ENCODE measurements around the gene SERGEF.

Gene SERGEF

GRCh38 chr11:17811352-17811751, 201.5 kb downstream of the SERGEF start:
- DNase-seq: no peak

- DNase-seq: no peak
Measured at GRCh38 chr11:17810746-17811145, 202.1 kb downstream of the SERGEF start.

GRCh38 chr11:17810041-17810440, 202.8 kb downstream of the SERGEF start:
- no peak for DNase-seq

GRCh38 chr11:17807034-17807433, 205.8 kb downstream of the SERGEF start:
- DNase-seq: no peak

GRCh38 chr11:17805873-17806272, 207.0 kb downstream of the SERGEF start:
- DNase-seq: no peak

GRCh38 chr11:17805043-17805442, 207.8 kb downstream of the SERGEF start:
- DNase-seq: no peak

GRCh38 chr11:17803754-17804334, 209.0 kb downstream of the SERGEF start:
- DNase-seq: no peak

GRCh38 chr11:17802491-17802890, 210.4 kb downstream of the SERGEF start:
- no peak for DNase-seq

- DNase-seq: no peak
Measured at GRCh38 chr11:17801166-17801565, 211.7 kb downstream of the SERGEF start.

- DNase-seq: no peak
Measured at GRCh38 chr11:17799147-17799546, 213.7 kb downstream of the SERGEF start.

- DNase-seq: no peak
Measured at GRCh38 chr11:17798716-17799115, 214.1 kb downstream of the SERGEF start.

- DNase-seq: no peak
Measured at GRCh38 chr11:17798253-17798652, 214.6 kb downstream of the SERGEF start.

- DNase-seq: no peak
Measured at GRCh38 chr11:17796154-17796553, 216.7 kb downstream of the SERGEF start.

GRCh38 chr11:17794981-17795380, 217.9 kb downstream of the SERGEF start:
- no peak for DNase-seq

GRCh38 chr11:17793642-17794170, 219.1 kb downstream of the SERGEF start:
- DNase-seq: no peak

- DNase-seq: no peak
Measured at GRCh38 chr11:17792161-17792560, 220.7 kb downstream of the SERGEF start.

- DNase-seq: no peak
Measured at GRCh38 chr11:17791144-17791543, 221.7 kb downstream of the SERGEF start.

- DNase-seq: peak; percentile 2
Measured at GRCh38 chr11:17790453-17790852, 222.4 kb downstream of the SERGEF start.

- DNase-seq: no peak
Measured at GRCh38 chr11:17788084-17788483, 224.8 kb downstream of the SERGEF start.

GRCh38 chr11:17786824-17787525, 225.9 kb downstream of the SERGEF start:
- peak; percentile 76 for DNase-seq

GRCh38 chr11:17783878-17784277, 229.0 kb downstream of the SERGEF start:
- DNase-seq: no peak

GRCh38 chr11:17782603-17783337, 230.1 kb downstream of the SERGEF start:
- no peak for DNase-seq

- no peak for DNase-seq
Measured at GRCh38 chr11:17782145-17782544, 230.7 kb downstream of the SERGEF start.

- no peak for DNase-seq
Measured at GRCh38 chr11:17781626-17782025, 231.2 kb downstream of the SERGEF start.

Measured in amniotic stem cell (primary cell).